Lung (tissue), 12 donors: ENCODE measurements around the gene SYNPR. TPM values are rescaled to one million over a fixed set of nuclear protein-coding genes. Genes with fewer than 3 reads are reported as not detected.
A peak's percentile ranks its signal among the peaks of the same experiment; 100 is the strongest.

ENCODE experiments used
- ATAC-seq: fragments of 200-7000 bp; cut with Tn5 transposase; one replicate; pipeline ENCODE4 v1.9.1; 2020; ENCODE audit warnings: moderate number of reproducible peaks; ENCODE audit not compliant: insufficient read depth, low FRiP score
- DNase-seq, 3 donors: peaks; one replicate each; pipeline ENCODE4 v3.0.0-alpha.2; 2013 to 2017
- H3K27ac ChIP-seq, 2 donors: one replicate each; pipeline ENCODE4 v1.5.1; 2013; ENCODE audit warnings: mild to moderate bottlenecking in 2 of 2, moderate library complexity in 2 of 2, control low read depth in 1 of 2, inconsistent platforms in 1 of 2, low read depth in 1 of 2, low read length in 1 of 2
- H3K27me3 ChIP-seq, 3 donors: one replicate each; pipeline ENCODE4 v1.5.1; 2013; ENCODE audit warnings: low read length in 2 of 3; ENCODE audit not compliant: control insufficient read depth in 3 of 3, insufficient read depth in 3 of 3
- H3K36me3 ChIP-seq, 4 donors: one replicate each; pipeline ENCODE4 v1.5.1; 2013; ENCODE audit warnings: low read length in 4 of 4, mild to moderate bottlenecking in 1 of 4, moderate library complexity in 1 of 4; ENCODE audit not compliant: control insufficient read depth in 4 of 4, insufficient read depth in 4 of 4
- H3K4me1 ChIP-seq, 5 donors: one replicate each; pipeline ENCODE4 v1.5.1; 2013; ENCODE audit warnings: low read length in 5 of 5, mild to moderate bottlenecking in 2 of 5, moderate library complexity in 1 of 5; ENCODE audit not compliant: control insufficient read depth in 5 of 5, insufficient read depth in 5 of 5
- H3K4me3 ChIP-seq: one replicate; pipeline ENCODE4 v1.5.1; 2013; ENCODE audit warnings: mild to moderate bottlenecking, control low read depth, moderate library complexity
- H3K9ac ChIP-seq, 2 donors: one replicate each; pipeline ENCODE4 v1.5.1; 2013; ENCODE audit warnings: low read length in 2 of 2, control low read depth in 1 of 2; ENCODE audit not compliant: insufficient read depth in 1 of 2
- H3K9me3 ChIP-seq, 4 donors: one replicate each; pipeline ENCODE4 v1.5.1; 2013; ENCODE audit warnings: low read length in 3 of 4, mild to moderate bottlenecking in 1 of 4, moderate library complexity in 1 of 4; ENCODE audit not compliant: control insufficient read depth in 4 of 4, insufficient read depth in 3 of 4
- CTCF ChIP-seq: IDR thresholded peaks from 2 replicates; pipeline ENCODE4 v1.5.1; 2012; ENCODE audit warnings: mild to moderate bottlenecking; ENCODE audit errors: control extremely low read depth, extremely low read depth
- WGBS, 2 donors: extraction: QIAGEN DNeasy Blood & Tissue Kit; methylation state at CpG; one replicate each; pipeline ENCODE4 v1.1.7; 2013; 5-methylcytosine and 5-hydroxymethylcytosine counted together
- polyA plus RNA-seq, 2 donors: library from polyadenylated mRNA; stranded (reverse); fragments of 200-250 nt; gene quantifications; one replicate each; pipeline ENCODE4 v1.2.1, GENCODE V29; 2013
- total RNA-seq, 2 donors: library from RNA; depleted of rRNA in 1 of 2; stranded (reverse); fragments of >200 nt in 1 of 2; gene quantifications; one replicate each; pipeline ENCODE4 v1.2.1, GENCODE V29; 2014 to 2021
- donor health status: control.
- donor health status: control.
- donor health status: Bipolar disorder and iron deficiency.
- donor health status: healthy.
- donor health status: DM: yes; HTN: yes; CAD: no.

SYNPR gene
- total and polyA plus RNA-seq, 4 donors: 0.43 TPM; not detected in 3

- ATAC-seq (peak; percentile 69), DNase-seq (peak in 1 of 3 donors; percentile 24)
- peaks cover 0 to 2% (median 0%) of the 10 kb centered on the region in 3 donors for H3K27me3 ChIP-seq
- 63 to 80% methylated on average over 3 of the region's 3 CpGs for WGBS, 2 donors
- no peaks in the 10 kb centered on the region for H3K9me3 ChIP-seq
- H3K4me3 ChIP-seq: no peak overlapping the region
- no peak for TF ChIP-seq CTCF
- H3K9ac ChIP-seq: no peak overlapping the region
- no peak overlapping the region for H3K27ac ChIP-seq
- H3K4me1 ChIP-seq: no peaks in the 10 kb centered on the region
- no peaks in the 10 kb centered on the region for H3K36me3 ChIP-seq
Observed at GRCh38 chr3:63450023-63450422, 171.9 kb downstream of the SYNPR start.

DNA sequence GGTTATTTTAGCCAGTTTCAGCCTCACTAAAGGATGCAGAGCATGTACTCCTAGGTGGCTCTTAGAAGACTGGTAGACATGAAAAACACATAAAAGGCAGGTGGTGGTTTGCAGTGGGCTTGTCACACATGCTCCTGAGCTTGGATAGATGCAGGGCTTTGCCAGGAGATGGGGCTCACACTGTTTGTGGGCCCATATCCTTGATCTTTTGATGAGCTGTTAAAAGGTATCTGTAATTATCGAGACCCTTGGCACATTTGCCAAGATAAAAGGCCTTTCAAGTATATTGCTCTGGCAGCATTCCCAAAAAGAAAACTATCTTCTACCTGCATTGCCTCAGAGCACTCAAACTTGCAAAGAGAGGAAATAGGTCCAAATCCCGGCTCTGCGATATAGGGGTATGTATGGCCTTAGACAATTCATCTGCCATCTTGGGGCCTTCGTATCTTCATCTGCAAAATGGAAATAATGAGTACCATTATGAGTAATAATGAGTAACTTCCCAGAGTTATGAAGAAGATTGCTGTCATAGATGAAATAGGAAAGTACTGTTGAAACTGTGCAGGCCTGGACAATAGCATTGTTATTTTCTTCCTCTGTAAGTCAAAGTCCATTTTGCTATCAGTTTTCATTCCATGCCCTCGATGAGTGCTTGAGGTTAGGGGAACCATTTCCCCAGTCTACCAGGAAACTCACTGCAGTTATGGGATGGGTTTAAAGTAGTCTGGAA, 172.7 kb downstream of the SYNPR start:
- no peaks in the 10 kb centered on the region for H3K36me3 ChIP-seq
- no peak for TF ChIP-seq CTCF
- DNase-seq: no peak
- no peak overlapping the region for H3K4me3 ChIP-seq
- peaks cover 0 to 2% (median 0%) of the 10 kb centered on the region in 3 donors for H3K27me3 ChIP-seq
- H3K4me1 ChIP-seq: no peaks in the 10 kb centered on the region
- H3K9me3 ChIP-seq: no peaks in the 10 kb centered on the region
- H3K27ac ChIP-seq: no peak overlapping the region
- WGBS, 2 donors: 68 to 84% methylated on average over 5 of the region's 5 CpGs
- ATAC-seq: no peak
- H3K9ac ChIP-seq: no peak overlapping the region

- no peak for TF ChIP-seq CTCF
- Histone ChIP-seq H3K9ac (no peak overlapping the region), H3K27ac (no peak overlapping the region), H3K36me3 (no peaks in the 10 kb centered on the region), H3K9me3 (peaks cover 0 to 5% (median 0%) of the 10 kb centered on the region in 4 donors), H3K27me3 (no peaks in the 10 kb centered on the region), H3K4me1 (no peaks in the 10 kb centered on the region), H3K4me3 (no peak overlapping the region)
- ATAC-seq (peak; percentile 47), DNase-seq (peak in 1 of 3 donors; percentile 31)
- WGBS, 2 donors: 39 to 54% methylated on average over 6 of the region's 6 CpGs
Observed at GRCh38 chr3:63456901-63457300, 178.8 kb downstream of the SYNPR start.
